Fibroblast of lung (primary cell): ENCODE results near the gene RAC3.

Experiments used
- CTCF ChIP-seq, 2 donors: IDR thresholded peaks in 1 of 2; conservative IDR thresholded peaks in 1 of 2; 1 replicate in 1 of 2; 2 replicates in 1 of 2; pipeline ENCODE4 v1.5.1; 2011 to 2012; ENCODE audit warnings: low read length in 2 of 2, control low read depth in 1 of 2, inconsistent platforms in 1 of 2, low read depth in 1 of 2, mild to moderate bottlenecking in 1 of 2
- EZH2 ChIP-seq: IDR thresholded peaks from 2 replicates; pipeline ENCODE4 v1.5.1; 2012; ENCODE audit warnings: low read length, control low read depth, mild to moderate bottlenecking; ENCODE audit errors: missing control alignments

GRCh38 chr17:81983639-81984373, 47.7 kb upstream of the RAC3 start:
- TF ChIP-seq CTCF (conservative IDR thresholded peaks at IDR 0.05 in 1 of 2, IDR thresholded peaks at IDR 0.05 in 1 of 2; ENCODE audit: low read depth in 1 of 2, low read length in 2 of 2) (no peak), EZH2 (no peak)
